Dedifferentiated amniotic fluid mesenchymal stem cell (primary cell): Measurements from ENCODE around the gene CD300A.
"Not testable (repeated sequence)": the region's sequence is repeated elsewhere in the genome, so short reads cannot be mapped to it uniquely, and the experiment has no call there.

Experiments used
- DNase-seq: peaks from one replicate; pipeline ENCODE4 v3.0.0-alpha.2; 2016; ENCODE audit errors: extremely low spot score

CD300A gene

GRCh38 chr17:74518413-74518981 lies 52.1 kb downstream of the CD300A start:
- not testable (repeated sequence) for DNase-seq

GRCh38 chr17:74520016-74520434 lies 53.6 kb downstream of the CD300A start:
- no peak for DNase-seq

GRCh38 chr17:74520790-74521480 lies 54.5 kb downstream of the CD300A start:
- DNase-seq = no peak

GRCh38 chr17:74521701-74522201 lies 55.3 kb downstream of the CD300A start:
- DNase-seq = no peak

GRCh38 chr17:74522381-74523105 lies 56.1 kb downstream of the CD300A start:
- no peak for DNase-seq

GRCh38 chr17:74523308-74523707 lies 56.9 kb downstream of the CD300A start:
- no peak for DNase-seq

- DNase-seq = no peak
Observed at GRCh38 chr17:74524653-74525464, 58.4 kb downstream of the CD300A start.

GRCh38 chr17:74525465-74525725 lies 59.0 kb downstream of the CD300A start:
- no peak for DNase-seq

- no peak for DNase-seq
Observed at GRCh38 chr17:74525781-74526288, 59.4 kb downstream of the CD300A start.

GRCh38 chr17:74526681-74527080 lies 60.2 kb downstream of the CD300A start:
- no peak for DNase-seq

GRCh38 chr17:74527081-74527480 lies 60.6 kb downstream of the CD300A start:
- no peak for DNase-seq

- no peak for DNase-seq
Observed at GRCh38 chr17:74527756-74528155, 61.3 kb downstream of the CD300A start.

- no peak for DNase-seq
Observed at GRCh38 chr17:74528491-74529199, 62.2 kb downstream of the CD300A start.

GRCh38 chr17:74529243-74529642 lies 62.8 kb downstream of the CD300A start:
- DNase-seq = no peak

GRCh38 chr17:74530831-74531150 lies 64.4 kb downstream of the CD300A start:
- DNase-seq = no peak

GRCh38 chr17:74531231-74531761 lies 64.9 kb downstream of the CD300A start, which contains the start of gene CD300LB:
CD300LB (minus strand) TSS chr17:74531475; CDS start chr17:74531350, 125 bp downstream.
- no peak for DNase-seq

GRCh38 chr17:74532115-74532514 lies 65.7 kb downstream of the CD300A start:
- no peak for DNase-seq
